Measurements from ENCODE around the gene FTO.
"Not testable (repeated sequence)": the region's sequence is repeated elsewhere in the genome, so short reads cannot be mapped to it uniquely, and the experiment has no call there.

FTO gene

DNA sequence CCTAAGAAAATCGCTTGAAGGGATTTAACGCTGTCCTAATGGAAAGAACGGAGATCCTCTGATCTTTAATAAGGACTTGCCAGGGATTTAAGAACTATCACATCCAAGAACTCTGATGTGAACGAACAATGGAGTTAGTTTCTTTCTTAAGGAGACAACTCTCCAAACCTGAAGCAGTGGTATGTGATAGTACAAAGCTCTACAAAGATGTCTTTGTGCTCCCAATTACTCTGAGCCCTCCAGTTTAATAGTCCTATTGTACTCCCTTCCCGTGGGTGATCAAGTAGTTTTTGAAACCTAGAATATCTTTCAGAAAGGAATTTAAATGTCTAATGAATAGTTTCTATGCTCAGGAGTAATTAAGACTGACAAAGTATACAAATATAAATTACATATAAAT lies 123.8 kb downstream of the FTO start:
- DNase-seq (ENCODE audit: low read depth): no peak

DNA sequence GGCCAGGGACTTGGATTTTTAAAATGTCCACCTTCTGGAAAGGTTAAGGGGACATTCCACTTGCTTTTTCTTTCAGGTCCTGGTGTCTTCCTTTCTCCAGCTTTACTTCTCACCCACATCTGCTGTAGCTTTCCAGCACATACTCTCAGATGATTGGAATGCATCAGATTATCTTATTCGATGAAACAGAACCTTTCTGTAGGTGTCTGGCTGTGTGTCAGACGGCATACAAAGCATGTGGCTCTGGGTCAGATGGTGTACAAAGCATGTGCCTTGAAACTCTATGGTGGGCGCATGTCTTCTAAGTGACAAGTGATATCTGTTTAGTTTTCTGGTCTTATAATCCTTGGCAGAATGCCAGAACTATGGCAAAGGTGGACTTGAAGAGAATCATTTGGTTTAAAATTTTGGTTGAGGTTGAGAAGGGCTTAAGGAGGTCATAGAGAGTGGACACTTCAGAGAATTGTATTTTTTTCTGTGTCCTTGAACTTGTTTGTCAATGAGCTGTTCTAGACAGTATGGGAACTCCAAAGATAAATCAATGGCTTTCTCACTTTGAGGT lies 125.3 kb downstream of the FTO start:
- DNase-seq (ENCODE audit: low read depth): no peak

DNA sequence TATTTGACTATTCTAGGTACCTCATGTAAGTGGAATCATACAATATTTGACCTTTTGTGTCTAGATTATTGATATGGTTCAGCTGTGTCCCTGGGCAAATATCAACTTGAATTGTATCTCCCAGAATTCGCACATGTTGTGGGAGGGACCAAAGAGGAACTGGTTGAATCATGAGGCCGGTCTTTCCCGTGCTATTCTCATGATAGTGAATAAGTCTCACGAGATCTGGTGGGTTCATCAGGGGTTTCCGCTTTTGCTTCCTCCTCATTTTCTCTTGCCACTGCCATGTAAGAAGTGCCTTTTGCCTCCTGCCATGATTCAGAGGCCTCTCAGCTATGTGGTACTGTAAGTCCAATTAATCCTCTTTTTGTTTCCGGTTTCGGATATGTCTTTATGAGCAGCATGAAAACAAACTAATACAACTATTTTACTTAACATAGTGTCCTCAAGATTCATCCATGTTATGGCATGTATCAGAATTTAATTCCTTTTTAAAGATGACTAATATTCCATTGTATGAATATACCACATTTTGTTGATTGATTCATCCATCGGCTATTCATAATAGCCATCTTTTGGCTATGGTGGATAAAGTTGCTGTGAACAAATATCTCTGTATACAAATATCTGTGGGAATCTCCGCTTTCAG lies 129.1 kb downstream of the FTO start:
- no peak for DNase-seq (ENCODE audit: low read depth)

DNA sequence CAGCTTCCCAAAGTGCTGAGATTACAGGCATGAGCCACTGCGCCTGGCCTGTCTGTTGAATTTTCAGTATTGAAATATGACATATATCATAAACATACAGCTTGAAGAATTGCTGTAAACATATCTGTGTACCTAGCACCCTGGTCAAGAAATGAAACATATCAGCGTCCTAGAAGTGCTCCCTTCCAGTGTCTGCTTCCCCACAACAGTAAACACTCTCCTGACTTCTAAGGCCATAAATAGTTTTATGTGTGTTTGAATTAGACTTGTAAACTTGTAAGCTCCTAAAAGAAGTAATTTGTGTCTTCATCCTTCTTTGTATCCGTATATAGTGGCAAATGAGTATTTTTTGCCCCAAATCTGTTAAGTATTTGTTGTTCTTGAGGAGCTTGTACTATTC lies 132.2 kb downstream of the FTO start:
- no peak for DNase-seq (ENCODE audit: low read depth)

DNA sequence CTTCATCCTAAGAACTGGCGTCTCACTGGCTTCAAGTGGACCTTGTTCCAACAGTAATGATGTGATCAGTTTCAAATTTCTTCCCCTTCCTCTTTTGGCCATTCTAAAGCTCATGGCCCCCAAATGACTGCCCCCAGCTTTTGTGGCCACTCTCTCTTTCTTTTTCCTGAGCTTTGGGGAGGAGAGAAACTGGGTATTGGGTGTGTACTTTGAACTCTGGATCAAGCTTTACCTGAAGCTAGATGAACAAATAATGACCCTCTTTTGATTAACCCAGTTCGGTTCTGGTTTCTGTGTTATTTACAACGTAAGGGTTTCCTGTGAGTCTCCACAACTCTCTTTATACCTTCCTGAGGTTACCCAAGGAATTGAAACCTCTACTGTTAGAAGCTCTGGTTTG lies 132.7 kb downstream of the FTO start:
- no peak for DNase-seq (ENCODE audit: low read depth)

DNA sequence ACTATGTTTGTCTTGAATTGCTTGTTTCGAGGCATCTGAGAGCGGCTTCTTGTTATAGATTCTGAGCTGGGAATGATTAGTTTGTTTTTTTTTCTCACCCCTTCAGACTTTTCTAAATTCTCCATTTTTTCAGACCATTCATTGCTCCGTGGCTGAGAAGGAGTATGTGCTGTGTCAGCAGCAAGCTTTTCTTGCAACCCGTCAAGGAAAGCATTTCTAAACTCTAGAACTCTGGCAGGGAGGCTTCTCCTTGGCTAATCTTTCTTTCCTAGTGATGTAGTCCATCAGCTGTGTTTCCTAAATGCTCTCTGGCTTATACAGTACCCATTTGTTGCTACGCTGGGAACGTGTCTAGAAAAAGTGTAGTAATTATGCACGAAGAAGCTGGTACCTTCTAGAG lies 133.5 kb downstream of the FTO start:
- no peak for DNase-seq (ENCODE audit: low read depth)

DNA sequence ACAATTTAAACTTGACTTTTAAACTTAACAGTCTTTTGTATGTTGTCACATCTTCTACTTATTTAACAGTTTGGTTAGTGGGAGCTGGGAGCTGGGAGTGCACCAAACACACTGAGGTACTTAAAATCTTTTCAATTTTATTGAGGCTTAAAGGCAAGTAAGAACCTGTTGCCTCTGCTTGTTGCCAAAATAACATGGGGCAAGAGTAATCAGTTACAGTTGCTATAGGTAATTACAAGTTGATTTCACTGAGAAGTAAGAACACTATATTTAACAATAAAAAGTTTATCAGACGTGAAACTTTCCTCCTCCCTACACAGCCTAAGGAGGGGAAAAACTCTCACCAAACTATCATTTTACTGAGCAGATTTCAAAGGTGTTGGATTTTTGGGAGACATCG lies 135.2 kb downstream of the FTO start:
- no peak for DNase-seq (ENCODE audit: low read depth)

DNA sequence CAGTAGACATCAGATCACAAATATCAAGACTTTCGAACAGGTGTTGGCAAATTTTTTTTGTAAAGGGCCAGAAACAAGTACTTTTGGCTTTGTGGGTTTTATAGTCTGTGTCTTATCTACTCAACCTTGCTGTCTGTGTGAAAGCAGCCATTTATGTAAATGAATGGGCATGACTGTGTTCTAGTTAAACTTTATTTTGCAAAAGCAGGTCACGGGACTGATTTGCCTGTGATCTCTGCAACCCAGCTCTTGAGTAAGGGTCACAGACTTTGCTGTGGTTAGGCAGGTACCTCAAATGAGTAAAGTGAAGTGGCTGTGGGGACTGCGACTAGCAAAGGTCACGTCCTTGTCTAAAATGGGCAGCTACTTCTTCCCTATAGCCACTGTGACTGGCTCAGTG lies 136.5 kb downstream of the FTO start:
- no peak for DNase-seq (ENCODE audit: low read depth)

DNA sequence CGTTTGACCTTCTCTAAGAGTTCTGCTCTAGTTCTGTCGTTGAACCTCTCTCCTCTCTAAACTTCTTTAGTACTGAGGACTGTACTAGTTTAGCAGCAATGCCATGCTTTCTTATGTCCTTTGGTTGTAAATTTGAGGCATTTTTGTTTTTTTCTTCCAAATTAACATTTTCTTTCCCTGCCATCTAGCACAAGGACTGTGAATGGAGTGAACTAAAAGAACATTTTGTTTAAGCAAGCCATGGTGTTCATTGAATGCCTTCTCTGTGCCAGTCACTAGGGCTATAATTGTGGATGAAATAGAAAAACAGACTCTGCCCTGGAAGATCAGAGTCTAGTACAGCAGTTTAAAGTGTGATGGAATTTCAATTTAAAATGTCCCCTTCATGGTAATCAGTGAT lies 137.9 kb downstream of the FTO start:
- no peak for DNase-seq (ENCODE audit: low read depth)

DNA sequence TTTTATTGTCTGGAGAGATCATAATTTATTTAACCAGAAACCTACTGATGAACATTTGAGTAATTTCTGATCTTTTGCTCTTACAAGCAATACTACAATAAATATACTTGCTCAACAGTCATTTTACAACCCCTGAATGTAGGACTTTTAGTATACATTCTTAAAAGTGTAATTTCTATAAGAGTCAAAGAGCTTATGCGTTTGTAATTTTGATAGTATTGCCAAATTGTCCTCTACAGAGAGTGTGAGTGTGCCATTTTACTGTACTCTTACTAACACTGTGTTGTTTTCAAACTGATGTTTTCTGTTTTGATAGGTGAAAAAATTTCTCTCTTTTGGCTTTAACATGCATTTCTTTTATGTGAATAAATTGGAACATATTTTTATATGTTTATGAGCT lies 139.1 kb downstream of the FTO start:
- no peak for DNase-seq (ENCODE audit: low read depth)

DNA sequence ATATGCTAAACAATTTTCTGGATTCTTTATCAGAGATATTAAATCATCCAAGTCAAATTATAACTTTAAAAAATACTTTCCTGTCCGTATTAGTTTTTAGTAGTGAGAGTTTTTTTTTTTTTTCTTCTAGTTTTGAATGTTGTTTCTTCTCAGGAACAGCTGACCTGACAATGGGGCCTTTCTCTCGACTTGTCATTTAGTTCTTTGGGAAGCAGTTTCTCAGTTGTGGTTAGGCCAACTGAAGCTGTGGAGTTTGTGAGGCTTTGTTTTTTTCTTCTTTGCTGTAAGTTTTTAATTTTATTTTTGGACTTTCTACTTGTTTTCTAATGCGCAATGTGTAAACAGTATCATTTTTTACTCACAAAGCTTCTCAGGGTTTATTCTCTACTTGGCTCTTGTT lies 140.8 kb downstream of the FTO start:
- DNase-seq (ENCODE audit: low read depth): no peak

DNA sequence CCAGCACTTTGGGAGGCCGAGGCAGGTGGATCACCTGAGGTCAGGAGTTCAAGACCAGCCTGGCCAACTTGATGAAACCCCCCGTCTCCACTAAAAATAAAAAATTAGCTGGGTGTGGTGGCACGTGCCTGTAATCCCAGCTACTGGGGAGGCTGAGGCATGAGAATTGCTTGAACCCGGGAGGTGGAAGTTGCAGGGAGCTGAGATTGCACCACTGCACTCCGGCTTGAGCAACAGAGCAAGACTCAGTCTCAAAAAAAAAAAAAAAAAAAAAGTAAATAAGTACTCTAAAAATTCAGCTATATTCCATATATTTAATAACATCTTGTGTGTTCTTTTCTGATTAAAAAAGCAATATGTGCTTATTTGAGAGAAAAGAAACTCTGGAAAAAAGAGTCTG lies 142.6 kb downstream of the FTO start:
- DNase-seq (ENCODE audit: low read depth): not testable (repeated sequence)

DNA sequence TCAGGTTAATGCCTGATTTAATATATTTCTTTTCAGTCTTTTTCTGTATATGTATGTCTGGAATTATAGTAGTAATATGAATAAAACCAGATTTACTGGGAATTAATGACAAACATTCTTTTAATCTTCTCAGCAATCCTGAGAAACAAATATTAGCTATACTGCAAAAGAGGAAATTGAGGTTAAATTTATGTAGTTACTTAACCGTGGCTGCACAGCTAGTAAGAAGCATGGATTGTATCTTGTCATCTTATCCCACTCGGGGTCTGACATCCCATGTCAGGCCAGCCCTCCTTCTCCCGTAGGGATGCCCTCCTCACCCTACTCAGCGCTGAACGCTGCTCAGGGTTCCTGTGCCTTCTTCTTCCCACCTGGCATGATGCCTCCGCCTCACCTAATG lies 143.0 kb downstream of the FTO start:
- DNase-seq (ENCODE audit: low read depth): no peak

DNA sequence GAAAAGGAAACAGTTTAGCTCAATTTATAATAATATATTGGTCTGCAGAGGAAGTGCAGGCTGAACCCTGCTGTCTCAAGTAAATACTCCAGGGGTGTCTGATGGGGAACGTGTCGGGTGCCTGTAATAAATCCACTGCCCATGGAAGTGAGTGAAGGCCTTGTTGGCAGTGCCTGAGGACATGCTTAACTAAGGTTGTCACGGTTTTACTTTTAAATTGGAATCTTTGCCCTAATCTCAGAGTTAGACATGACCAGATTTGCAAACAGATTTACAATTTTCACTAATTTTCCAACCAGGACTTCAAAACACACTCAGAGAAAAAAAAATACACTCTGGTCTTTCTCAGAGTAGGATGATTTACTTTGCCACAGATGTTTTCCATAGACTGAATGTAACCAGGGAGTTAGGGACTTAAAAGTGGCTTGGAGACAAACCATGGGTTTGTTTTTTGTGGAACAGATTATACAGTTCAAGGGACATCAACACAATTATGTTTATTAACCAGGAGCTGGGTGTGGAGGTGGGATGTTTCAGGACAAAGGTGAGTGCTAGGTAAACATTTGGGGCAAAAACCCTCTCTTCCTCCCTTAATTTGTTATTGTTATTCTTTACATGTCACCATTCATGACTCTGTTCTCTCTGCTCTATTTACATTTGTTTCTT lies 144.5 kb downstream of the FTO start:
- DNase-seq (ENCODE audit: low read depth): no peak

DNA sequence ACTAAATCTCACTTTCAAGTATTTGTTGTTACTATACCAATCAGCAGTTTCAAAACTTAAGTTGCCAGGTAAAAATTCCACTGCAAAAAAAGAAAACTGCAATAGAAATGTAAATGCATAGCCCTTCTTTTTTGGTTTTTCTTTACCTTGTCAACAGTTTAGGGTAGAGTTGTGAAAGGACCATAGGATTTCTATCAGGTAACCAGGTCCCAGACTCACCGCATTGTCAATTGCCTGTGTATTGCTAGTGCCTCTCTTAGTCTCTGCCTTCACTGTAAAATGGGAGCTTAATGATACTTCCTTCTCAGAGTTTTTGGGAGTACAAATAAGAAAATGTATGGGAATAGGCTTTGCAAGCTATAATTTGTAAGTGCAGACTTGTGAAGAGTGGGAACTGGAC lies 145.0 kb downstream of the FTO start:
- DNase-seq (ENCODE audit: low read depth): no peak

DNA sequence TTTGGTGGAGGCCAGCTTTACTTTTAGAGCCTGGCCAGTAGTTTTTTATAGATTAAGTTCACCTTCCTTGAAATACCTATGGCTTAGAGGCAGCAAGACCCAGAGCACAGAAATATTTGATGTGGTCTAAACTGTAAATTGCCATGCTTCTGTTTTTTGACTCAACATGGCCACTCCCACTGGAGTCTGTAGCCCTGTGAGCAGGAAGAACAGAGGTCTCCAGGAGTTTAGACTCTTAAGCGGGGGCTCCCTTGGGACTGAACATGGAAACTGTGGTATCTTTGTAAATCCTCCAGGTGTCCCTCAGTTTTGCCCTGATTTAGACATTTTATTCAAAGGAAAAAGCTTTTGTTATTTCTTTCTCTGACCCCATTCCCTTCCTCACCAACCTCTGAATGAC lies 145.6 kb downstream of the FTO start:
- no peak for DNase-seq (ENCODE audit: low read depth)

DNA sequence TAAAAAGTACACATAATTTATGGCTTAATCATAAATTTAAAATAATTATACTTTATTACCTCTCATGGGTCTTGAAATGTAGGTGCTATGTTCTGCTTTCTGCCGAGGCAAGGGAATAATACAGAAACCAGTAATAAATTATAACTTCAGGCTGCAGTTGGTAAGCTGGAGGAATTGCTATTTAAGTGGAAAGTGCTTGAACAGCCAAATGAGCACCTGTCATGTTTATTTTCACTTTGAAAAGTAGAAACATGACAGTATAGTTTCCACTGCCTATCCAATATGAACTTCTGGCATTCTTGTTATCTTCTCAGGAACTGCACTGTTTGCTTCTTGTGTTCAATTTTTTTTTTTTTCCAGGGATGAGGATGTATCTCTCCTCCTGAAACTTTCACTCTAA lies 146.0 kb downstream of the FTO start:
- DNase-seq (ENCODE audit: low read depth): no peak

DNA sequence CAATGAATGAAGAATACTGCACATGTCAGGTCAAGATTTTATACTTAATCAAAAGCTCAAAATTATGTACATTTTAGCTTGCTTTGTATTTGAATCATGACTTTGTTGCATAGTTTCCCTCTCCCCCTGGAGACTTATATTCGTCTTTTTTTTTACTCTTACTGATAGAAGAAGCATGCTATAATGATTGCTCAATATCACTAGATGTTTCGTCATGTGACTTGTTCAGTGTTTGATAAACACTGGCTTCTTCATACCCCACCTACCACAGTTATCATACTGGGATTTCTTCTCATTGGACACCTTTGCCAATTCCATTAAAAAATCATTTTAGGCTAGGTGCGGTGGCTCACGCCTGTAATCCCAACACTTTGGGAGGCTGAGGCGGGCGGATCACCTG lies 148.7 kb downstream of the FTO start:
- no peak for DNase-seq (ENCODE audit: low read depth)

DNA sequence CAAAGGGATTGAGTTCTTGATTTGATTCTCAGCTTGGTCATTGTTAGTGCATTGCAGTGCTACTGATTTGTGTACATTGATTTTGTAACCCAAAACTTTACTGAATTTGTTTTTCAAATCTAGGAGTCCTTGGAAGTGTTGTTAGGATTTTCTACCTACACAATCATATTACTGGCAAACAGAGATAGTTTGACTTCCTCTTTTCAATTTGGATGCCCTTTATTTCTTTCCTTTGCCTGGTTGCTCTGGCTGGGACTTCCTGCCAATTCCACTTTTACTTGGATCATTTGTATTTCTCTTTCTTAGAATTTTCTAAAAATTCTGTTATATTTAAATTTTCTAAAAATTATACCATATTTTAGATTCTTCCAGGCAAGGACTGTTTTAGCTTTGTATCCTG lies 151.1 kb downstream of the FTO start:
- no peak for DNase-seq (ENCODE audit: low read depth)

DNA sequence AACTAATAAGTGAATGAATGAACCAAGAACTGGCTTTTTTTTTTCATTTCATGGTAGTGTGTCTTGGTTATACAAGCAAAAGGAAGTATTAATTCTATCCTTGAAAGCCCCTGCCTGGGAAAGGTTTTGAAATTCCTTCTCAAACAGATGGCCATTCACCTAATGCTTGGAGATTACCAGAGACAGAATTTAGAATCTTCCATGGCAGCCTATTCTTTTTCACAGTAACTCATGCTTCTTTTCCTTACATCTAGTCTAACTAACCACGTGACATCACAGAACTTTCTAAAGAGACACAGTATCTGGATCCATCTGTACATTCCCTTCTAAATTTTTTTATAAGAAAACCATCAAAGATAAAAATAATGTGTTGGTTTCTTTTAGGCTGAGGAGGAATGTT lies 151.6 kb downstream of the FTO start:
- DNase-seq (ENCODE audit: low read depth): no peak

DNA sequence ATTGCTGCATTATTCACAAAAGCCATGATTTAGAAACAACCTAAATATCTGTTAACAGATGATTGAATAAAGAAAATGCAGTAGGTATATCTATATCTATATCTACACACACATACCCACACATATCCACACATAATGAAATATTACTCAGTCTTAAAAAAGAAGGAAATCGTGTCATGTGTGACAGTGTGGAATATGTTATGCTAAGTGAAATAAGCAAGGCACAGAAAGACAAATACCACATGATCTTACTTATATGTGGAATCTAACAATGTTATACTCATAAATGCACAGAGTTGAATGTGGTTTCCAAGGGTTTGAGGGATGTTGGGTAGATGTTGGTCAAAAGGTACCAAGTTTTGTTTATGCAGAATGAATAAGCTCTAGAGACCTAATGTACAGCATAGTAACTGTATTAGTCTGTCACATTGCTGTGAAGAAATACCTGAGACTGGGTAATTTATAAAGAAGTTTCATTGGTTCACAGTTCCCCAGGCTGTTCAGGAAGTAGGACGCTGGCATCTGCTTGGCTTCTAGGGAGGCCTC lies 156.1 kb downstream of the FTO start:
- DNase-seq (ENCODE audit: low read depth): no peak

DNA sequence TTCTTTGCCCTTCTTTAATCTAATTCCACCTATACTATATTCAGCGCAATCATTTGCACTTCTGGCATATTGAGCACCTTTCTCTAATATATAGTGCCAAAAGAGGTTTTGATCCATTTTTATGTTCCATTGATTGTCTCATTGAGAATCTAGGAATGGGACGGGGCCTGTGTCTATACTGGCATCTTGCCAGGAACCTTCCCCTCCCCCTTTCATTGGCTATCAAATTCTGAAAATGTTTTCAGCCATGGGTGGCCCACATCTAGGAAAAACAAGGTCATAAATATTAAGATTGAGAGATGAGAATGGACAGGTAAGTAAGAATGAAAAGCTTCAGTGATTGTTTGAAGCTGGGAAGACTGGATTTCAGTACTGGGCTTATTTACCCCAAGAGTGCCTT lies 159.9 kb downstream of the FTO start:
- no peak for DNase-seq (ENCODE audit: low read depth)

DNA sequence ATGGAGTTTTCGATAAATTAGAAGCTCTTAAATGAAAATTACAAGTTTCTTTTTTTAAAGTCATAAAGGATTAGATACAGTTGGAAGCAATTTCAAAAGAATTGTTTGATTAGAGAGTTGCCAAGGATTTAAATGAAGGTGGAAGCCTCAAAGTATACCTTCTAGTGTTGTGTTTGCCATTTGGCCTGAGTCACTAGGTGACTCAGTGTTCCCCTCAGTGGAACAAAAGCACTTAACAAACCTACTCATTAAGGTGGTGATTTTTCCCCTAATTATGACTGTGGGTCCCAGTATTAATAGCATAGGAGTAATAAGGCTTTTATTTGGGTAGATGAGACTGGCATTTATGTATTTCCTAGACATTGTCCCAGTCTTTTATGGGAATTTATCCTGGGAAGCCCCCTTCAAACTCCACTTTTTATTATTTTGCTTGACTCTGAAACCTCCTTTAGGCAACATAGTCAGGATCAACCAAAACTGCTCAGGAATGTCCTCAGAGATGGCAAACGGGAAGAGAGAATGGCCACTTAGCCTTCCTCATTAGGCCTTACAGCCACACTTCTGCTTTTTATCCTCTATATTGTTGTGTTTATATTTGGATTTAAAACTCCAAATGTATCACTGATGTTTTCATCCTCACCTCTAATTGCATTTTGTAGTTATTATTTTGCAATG lies 161.0 kb downstream of the FTO start:
- DNase-seq (ENCODE audit: low read depth): no peak
